ENCODE data around the gene SLC29A1.

DNA sequence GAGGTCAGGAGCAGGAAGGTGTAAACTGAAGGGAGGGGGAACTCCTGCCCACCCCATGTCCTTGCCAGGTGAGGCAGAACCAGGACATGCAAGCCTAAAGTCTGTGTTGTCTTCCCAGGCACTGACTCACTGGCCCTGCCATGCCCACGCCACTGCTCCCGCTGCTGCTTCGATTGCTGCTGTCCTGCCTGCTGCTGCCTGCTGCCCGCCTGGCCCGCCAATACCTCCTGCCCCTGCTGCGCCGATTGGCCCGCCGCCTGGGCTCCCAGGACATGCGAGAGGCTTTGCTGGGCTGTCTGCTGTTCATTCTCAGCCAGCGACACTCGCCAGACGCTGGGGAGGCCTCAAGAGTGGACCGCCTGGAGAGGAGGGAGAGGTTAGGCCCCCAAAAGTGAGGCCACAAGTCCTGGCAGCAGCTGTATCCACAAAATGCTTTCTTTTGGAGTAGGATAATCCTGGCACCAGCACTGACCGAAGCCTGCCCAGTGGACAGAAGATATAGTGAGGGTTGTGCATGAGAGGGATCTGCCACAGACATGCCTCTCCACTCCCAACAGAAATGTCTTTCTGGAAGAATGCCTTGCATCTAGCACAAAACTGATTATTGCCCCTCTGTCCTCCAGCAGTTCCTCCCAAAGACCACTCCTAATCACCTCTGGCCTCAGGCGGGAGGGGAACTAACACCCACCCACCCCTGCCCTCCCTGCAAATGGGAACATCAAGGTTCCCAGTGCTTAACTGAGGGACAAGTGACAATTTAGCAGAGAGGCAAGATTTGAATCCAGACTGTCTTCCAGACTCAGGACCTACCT, 5.9 kb upstream of the SLC29A1 start:
- TF ChIP-seq NR3C1 (IDR thresholded peaks at IDR 0.05): no peak
- no peak for TF ChIP-seq RCOR1 (IDR thresholded peaks at IDR 0.05; ENCODE audit: low read depth, low read length)
- TF ChIP-seq CTCF (IDR thresholded peaks at IDR 0.05): no peak
